ENCODE measurements around the gene TMX4.
A peak's percentile ranks its signal among the peaks of the same experiment; 100 is the strongest.

The TMX4 gene

DNA sequence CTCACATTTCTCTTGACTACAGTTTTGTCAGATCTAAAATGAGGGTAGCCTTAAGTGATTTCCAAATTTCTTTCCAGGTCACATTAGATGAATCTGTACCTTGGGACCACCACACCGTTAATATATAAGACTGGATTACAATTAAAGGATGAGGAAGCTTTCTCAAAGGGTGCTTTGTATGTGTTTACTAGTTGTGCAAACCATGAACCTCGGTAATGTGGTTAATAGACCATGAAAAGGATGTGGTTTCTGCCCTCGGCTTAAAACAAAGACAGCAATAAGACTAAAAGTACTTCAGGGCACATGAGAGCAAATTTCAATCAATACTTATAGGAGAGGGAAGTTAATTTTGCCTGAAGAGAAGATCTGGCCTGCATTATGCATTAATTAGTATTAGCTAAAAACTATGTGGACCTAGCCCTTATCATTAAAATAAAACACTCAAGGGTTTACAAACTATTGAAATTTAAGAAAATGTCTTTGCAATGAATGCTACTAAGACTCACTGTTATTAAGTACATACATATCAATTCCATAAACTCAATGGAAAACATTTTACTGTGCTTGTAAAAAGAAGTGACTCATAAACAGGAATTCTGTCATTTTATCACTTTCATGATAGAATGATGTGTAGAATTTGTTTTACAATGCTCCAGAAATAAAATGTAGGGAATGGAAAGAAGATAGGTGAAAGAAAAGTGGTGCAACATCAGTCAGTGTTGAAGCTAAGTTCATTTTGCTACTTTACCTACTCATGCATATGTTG lies 936 bp upstream of the TMX4 start:
- H3K4me3 ChIP-seq (ENCODE audit: low read depth, low read length) = no peak overlapping the region
- DNase-seq (ENCODE audit: low read depth) = no peak

DNA sequence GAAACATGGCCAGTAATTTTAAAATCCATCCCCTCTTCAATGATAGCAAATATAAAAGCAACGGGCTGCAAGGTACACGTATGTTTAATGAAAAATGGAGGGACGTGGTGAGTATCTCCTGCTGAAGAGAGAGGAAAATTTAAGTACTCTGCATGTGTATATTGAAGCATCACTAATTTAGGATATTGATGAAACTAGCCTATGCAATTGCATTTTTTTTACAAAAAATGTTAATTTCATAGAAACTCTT lies 362 bp upstream of the TMX4 start:
- peak overlapping the region; percentile 81 for H3K4me3 ChIP-seq (ENCODE audit: low read depth, low read length)
- DNase-seq (ENCODE audit: low read depth) = no peak

DNA sequence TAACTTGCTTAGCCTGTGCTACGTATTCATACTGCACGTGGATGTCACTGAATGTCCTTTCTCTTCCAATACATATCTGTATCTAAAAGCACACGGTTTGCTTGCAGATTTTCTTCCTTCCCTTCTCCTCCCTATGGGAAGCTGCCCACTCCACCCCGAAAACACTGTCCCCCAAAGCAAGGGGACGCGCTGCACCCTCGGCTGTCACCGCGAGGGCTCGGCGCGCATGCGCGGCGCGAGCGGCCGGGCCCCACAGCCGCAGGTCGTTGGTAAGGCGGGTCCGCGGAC lies 659 bp downstream of the TMX4 start:
- no peak for DNase-seq (ENCODE audit: low read depth)

DNA sequence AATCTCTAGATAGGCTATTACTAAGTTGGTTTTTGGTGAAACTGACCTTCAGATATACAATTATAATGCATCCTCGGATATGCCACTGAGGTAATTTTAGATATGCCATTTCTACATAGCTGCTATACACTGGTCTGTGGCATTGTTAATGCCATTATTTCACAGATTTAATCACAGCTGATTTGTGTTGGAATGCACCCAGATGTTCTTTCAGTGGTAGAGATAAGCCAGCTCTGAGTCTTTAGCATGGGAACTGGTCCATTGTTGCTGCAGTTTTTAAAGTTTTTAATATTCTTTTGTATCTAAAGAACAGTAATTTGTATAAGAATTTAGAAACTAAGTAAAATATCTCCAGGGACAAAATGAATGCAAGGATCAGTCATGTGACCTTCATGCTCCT lies 6.8 kb downstream of the TMX4 start:
- DNase-seq (ENCODE audit: low read depth) = no peak
- no peak overlapping the region for H3K4me3 ChIP-seq (ENCODE audit: low read depth, low read length)

More for the DNA sequence above, 659 bp downstream of the TMX4 start:
- peak overlapping the region; percentile 81 for H3K4me3 ChIP-seq (ENCODE audit: low read depth, low read length)

DNA sequence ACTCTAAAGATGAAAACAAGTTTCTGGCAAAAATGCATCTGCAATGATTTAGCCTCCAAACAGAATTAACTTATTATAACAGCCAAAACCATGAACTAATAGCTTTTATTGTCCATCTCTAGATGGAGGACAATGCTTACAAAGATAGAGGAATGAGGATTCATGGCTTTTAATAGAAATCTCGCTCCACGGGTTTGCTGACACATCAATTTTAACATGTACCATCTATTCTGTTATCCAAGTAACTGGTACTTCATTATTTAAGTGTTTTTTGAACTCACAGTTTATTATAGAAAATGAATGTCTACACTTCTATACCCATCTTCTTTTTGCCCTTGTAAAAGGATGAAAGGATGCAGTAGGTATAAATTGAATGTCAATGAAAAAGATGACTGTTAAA lies 10.8 kb downstream of the TMX4 start:
- no peak for DNase-seq (ENCODE audit: low read depth)
- no peak overlapping the region for H3K4me3 ChIP-seq (ENCODE audit: low read depth, low read length)

DNA sequence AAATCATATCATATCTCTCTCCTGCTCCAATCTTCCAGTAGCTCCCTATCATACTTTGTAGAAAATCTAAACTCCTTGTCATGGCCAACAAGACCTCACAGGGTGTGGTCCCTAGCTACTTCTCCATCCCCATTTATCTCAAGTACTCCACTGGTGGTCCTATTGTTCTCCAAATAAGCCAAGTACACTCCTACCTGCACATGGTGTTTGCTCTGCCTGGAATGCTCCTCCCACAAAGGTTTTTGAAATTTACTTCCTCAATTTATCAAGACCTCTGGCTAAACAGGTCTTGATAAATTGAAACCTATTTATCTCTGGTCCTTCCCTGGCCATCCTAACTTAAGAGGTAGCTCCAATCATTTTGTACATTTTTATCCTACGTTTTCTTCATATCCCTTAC lies 12.1 kb downstream of the TMX4 start:
- DNase-seq (ENCODE audit: low read depth) = no peak
- H3K4me3 ChIP-seq (ENCODE audit: low read depth, low read length) = no peak overlapping the region

DNA sequence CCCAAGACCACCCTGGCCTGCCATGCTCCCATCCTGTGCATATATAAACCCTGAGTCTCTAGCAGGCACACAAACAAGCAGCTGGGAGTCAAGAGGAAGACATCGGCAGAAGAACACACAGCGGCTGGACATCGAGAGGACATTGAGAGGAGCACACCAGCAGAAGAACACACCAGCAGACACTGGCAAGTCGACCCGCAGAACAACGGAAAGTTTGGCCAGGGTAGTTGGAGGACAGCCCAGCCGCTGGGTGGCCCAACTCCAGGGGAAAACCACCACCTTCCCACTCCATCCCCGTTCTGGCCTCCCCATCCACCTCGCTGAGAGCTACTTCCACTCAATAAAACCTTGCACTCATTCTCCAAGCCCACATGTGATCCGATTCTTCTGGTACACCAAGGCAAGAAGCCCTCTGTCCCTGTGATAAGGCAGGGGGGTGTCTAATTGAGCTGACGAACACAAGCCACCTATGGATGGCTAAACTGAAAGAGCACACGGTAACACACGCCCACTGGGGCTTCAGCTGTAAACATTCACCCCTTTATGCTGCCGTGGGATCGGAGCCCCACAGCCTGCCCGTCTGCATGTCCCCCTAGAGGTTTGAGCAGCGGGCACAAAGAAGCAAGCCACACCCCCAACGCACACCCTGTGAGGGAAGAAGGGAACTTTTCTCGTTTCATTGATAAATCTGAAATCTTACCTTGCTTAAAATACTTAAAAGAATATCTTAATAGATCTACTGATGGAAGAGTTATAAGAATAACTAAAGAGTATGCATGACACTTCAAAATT lies 13.8 kb downstream of the TMX4 start:
- no peak for DNase-seq (ENCODE audit: low read depth)
- H3K4me3 ChIP-seq (ENCODE audit: low read depth, low read length) = no peak overlapping the region

DNA sequence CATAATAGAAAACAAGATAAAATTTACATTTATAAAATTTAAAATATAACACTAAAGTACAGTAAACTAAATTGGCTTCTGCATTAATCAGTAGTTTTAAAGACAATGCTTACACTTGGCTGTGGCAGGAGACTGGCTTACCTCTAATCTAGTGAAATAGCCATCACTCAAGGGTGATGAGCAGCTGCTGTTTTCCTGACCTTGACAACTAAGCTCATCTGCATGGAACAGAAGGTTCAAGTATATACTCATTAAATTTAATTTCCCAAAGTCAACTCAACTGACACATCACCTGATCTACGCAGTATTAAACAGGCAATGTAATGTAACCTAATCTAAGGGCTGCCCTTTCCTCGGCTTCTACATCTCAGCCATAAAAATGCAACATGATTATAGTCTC lies 14.5 kb downstream of the TMX4 start:
- no peak for DNase-seq (ENCODE audit: low read depth)
- H3K4me3 ChIP-seq (ENCODE audit: low read depth, low read length) = no peak overlapping the region

DNA sequence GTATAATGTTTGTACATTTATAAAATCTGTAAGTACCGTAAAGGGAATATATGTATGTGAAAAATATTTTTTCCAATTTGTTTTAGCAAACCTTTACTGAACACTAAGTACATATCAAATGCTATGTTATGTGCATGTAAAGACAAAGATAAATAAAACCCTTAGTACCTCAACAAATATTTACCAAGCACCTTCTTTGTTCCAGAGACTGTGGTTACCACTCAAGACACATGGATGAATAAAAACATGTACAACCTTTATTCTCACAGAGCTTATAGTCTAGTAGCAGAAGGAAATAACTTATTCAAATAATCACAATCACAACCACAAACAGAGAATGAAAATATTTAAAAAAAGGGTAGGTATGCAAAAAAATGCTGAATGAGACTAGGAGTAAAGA lies 17.5 kb downstream of the TMX4 start:
- H3K4me3 ChIP-seq (ENCODE audit: low read depth, low read length) = no peak overlapping the region
- DNase-seq (ENCODE audit: low read depth) = no peak

DNA sequence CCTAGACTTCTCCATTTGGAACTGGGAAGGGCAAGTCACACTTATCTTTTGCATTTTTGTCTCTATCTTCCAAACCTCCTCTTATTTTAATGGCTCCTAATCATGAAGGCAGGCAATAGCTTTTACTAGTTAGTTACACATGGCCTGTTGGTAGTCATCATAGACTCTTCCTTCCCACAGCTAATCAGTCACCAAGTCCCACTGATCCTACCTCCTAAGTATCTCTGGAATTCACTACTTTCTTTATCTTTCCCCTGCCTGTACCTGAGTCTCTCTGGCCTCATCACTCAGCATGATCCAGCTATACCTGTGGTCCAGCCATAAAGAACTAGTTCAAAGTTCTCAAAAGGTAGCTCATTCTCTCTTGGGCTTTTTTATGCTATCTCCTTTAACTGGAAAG lies 18.8 kb downstream of the TMX4 start:
- no peak for DNase-seq (ENCODE audit: low read depth)

DNA sequence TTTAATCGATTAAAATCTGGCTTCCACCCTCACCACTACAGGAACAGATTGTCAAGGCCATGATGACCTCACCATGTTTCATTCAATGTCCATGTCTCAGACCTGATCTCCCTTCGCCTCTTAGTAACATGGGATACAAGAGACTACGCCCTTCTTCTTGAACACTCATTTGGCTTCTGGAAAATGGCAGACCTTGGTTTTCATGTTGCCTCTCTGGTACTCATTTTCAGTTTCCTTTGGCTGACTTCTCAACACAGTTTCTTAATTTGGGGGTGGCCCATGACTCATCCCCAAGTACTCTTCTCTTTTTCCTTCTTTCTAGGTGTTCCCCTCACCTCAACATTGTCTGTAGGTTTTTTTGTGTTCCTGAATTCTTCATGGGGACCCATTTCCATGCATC lies 22.7 kb downstream of the TMX4 start:
- DNase-seq (ENCODE audit: low read depth) = no peak

More for the DNA sequence above, 18.8 kb downstream of the TMX4 start:
- H3K4me3 ChIP-seq (ENCODE audit: low read depth, low read length) = no peak overlapping the region

DNA sequence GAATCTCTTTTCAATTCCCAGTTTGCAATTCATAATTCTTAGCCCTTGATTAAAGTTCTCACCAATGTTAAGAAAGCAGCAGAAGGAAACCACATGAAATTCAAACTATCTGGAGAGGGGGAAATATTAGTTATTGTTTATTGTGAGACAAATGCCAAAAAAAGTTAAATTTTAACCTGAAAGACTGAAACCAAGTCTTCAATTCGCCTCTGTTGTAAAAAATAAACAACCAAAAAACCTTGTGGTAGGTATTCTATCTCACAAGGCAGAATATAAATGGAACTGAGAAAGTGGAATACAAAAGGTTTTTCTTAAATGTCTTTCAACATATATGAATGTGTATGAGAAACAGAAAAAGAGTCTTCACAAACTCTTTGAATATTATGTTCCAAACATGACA lies 24.8 kb downstream of the TMX4 start:
- H3K4me3 ChIP-seq (ENCODE audit: low read depth, low read length) = no peak overlapping the region
- no peak for DNase-seq (ENCODE audit: low read depth)

More for the DNA sequence above, 22.7 kb downstream of the TMX4 start:
- no peak overlapping the region for H3K4me3 ChIP-seq (ENCODE audit: low read depth, low read length)

DNA sequence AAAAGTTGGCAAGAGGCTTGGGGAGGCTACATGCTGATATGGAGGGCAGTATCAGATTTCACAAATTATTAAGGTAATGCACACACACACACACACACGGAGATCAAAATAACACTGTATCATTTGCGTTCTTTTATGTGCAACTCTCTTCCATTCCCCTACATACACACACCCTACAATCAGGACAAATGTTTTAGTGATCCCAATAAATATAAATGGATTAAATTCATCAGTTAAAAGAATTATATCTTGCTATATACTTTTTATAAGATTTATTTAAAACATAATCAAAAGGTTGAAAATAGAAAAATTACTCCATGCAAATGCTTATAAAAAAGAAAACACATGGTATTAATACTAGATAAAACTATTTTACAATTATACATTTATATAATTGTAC lies 25.9 kb downstream of the TMX4 start:
- no peak for DNase-seq (ENCODE audit: low read depth)
- H3K4me3 ChIP-seq (ENCODE audit: low read depth, low read length) = no peak overlapping the region

DNA sequence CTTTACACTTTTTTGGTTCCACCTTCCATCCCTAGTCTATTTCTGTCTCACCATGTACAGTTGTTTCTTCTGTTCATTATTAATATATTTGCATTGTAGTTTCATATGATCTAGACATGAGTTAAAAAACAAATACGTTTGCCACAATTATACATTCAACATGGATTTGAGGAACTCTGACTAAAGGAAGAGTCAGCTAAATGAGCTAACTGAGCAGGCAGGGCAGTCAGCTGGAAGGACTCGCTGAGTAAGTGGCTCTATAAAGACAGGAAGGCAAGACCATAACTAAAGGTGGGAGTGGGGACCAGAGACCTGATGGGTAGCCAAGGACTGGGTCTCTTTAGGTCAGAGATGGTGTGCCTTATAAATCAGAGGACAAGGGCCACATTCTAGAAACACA lies 26.3 kb downstream of the TMX4 start:
- no peak overlapping the region for H3K4me3 ChIP-seq (ENCODE audit: low read depth, low read length)
- no peak for DNase-seq (ENCODE audit: low read depth)

DNA sequence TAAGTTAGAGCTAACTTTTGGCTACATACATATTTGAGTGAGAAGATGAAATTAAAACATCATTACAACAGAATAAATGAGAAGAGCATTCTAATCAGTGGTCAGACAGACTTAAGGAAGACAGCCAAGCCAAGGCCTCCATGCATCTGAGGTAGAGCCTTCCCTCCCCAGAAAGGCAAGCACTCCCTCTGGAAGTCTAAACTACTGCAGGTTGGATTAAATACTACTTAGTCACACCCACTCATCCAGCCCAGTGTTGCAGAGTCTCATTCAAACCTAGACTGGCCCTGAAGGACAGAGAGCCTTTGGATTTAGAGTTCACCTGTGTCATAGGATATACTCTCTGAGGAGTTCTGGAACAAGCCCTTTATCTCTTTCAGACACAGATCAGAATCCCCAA lies 29.2 kb downstream of the TMX4 start:
- DNase-seq (ENCODE audit: low read depth) = no peak
- H3K4me3 ChIP-seq (ENCODE audit: low read depth, low read length) = no peak overlapping the region

DNA sequence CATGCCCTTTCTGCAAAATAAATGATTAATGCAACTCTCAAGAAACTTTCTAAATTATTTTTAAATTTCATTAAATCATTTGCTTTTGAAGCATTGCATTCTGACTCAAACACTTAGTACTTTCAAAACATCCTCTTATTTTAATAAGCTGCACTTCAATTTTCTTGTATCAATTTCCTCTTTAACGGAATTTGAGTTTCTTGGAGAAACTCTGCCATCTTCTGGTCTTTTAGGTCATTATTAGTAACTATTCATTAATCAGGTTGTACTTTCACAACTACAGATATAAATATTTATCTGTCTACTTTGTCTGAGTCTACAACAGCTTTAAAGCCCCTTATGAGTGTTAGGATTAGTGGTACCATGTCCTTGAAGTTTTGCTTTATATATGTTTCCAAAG lies 30.2 kb downstream of the TMX4 start:
- DNase-seq (ENCODE audit: low read depth) = no peak
- no peak overlapping the region for H3K4me3 ChIP-seq (ENCODE audit: low read depth, low read length)

DNA sequence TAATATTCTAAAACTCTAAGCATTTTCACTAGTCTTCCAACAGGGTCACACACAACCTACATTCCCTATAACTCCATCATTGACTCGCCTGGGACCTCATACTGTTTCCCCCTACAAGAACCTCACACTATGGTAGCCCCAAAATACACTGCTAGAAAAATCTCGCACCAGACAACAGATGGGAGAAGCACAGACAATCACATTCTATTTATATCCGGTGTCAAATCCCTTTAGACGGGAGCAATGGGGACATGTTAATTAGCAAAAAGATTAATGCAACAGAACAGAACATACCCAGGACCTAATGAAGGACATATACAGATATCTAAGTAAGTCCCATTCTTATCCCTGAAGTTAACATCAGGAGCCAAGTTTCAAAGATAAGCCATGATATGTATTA lies 33.6 kb downstream of the TMX4 start:
- no peak overlapping the region for H3K4me3 ChIP-seq (ENCODE audit: low read depth, low read length)
- DNase-seq (ENCODE audit: low read depth) = no peak

DNA sequence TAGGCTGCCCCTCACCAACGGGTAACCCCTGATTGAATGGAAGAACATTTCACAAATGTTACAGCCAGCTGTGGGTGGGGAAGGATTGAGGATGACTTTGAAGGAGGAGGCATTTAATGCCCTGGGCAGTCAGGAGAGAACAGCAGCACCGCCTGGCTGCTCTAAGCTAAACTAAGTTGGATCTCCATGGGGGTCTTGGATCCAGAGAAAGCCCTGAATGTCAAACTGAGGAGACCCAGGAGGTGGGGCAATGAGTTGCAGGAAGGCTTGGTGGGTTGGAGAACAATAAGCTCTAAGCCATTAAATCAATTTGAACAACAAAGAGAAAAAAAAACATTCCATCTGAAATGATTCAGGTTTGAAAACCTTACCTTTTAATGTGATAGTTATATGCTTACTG lies 35.4 kb downstream of the TMX4 start:
- DNase-seq (ENCODE audit: low read depth) = no peak
- no peak overlapping the region for H3K4me3 ChIP-seq (ENCODE audit: low read depth, low read length)

DNA sequence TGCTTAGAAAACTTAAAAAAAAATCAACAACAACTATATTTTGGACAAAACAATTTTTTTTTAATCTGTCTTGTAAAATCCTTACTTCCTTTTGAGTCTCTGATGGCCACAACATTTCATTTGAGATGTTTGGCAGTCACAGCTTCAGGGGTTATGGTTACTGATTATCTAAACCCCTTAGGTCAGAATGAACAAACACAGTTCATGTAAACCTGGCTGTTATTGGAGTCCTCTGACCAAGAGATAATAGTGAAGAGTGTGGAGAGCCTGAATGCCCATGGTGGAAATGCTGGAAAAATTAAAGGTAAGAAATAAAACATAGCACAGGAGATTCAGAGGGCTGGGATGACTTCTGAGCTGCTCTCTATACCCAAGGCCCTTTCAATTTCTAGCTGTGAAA lies 38.2 kb downstream of the TMX4 start:
- no peak overlapping the region for H3K4me3 ChIP-seq (ENCODE audit: low read depth, low read length)
- no peak for DNase-seq (ENCODE audit: low read depth)

DNA sequence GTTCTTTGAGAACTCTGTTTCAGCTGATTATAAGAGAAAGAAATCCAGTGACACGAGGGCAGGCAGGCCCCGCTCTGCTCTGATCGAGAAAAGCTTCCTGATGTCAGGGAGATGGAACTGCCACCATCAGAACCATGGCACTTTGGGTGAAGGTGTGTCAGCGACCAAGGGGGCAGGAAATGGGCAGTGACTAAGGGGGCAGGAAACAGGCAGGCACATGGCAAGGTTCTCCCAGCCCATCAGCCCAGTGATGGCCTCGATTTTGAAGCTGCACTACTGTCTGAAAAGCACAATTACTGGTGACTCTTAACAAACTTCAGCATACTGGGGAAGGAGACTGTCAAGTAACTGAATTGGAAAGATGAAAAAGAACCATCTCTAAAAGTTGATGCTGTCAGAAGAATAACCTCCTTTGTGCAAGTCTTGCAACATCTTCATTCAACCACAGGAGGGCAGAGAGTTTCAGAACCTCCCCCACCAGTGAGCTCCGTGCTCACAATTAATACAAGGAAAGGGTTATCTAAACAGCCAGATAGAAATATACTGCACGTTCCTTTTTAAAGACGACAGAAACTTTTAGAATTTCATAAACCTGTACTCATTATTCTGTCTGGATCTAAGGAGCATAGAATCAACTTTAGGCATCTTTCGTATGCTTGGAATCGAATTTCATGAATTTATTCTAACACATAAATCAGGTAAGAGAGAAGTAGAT lies 39.1 kb downstream of the TMX4 start:
- DNase-seq (ENCODE audit: low read depth) = peak; percentile 17

DNA sequence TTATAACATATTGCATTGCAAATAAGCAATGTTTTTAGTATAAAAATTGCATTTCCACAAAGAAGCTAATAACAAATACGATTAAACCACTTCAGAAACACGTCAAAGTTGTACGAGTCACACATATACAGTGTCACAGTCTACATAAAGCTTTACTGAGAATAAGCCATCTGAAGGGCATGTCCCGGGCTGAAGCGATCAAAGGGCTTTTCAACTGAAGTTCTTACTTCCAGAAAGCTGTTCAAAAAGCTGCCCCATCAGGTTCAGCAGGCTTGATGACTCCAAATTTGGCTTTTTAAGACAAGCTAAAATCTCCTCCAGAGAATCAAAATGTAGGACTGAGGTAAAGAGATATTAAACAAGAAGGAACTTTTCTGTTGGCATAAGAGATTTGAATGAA lies 41.9 kb downstream of the TMX4 start:
- no peak overlapping the region for H3K4me3 ChIP-seq (ENCODE audit: low read depth, low read length)
- DNase-seq (ENCODE audit: low read depth) = no peak

More for the DNA sequence above, 39.1 kb downstream of the TMX4 start:
- H3K4me3 ChIP-seq (ENCODE audit: low read depth, low read length) = no peak overlapping the region

Measured in skeletal muscle cell (primary cell).